GM12878 (cell line): ENCODE measurements around the gene TOB2. TPM values are rescaled to one million over a fixed set of nuclear protein-coding genes. Genes with fewer than 3 reads are reported as not detected.
"Not testable (repeated sequence)": the region's sequence is repeated elsewhere in the genome, so short reads cannot be mapped to it uniquely, and the experiment has no call there.

Experiments
- ATAC-seq: fragments of 200-7000 bp; cut with Tn5 transposase; 3 replicates; pipeline ENCODE4 v1.9.1; 2020; ENCODE audit warnings: mild to moderate bottlenecking, moderate library complexity
- BruUV-seq: library from RNA; stranded (reverse); fragments of 400-500 nt; replicated peaks from 2 replicates; lab custom pipeline; 2021; lab: Mats Ljungman, UMichigan
- CTCF ChIA-PET: fragments of 300-600 bp; sonication (Branson Sonifier 250); formaldehyde crosslinking; extraction: SDS; loops from one replicate; lab custom pipeline; 2021; ENCODE audit warnings: inconsistent platforms; lab: Yijun Ruan, JAX
- POLR2A ChIA-PET: fragments of 350-600 bp; formaldehyde crosslinking; extraction: SDS; loops from one replicate; lab custom pipeline; 2021; ENCODE audit warnings: inconsistent platforms; lab: Charles Lee
- RAD21 ChIA-PET: fragments of 300-600 bp; sonication (Branson Sonifier 250); formaldehyde crosslinking; loops from one replicate; lab custom pipeline; 2023; ENCODE audit warnings: antibody characterized with exemption; ENCODE audit not compliant: unreplicated experiment; lab: Charles Lee
- SMC1A ChIA-PET: fragments of 300-600 bp; sonication (Branson Sonifier 250); formaldehyde crosslinking; loops from one replicate; lab custom pipeline; 2023; ENCODE audit not compliant: unreplicated experiment, uncharacterized antibody; lab: Charles Lee
- DNase-seq: peaks from one replicate; pipeline ENCODE4 v3.0.0-alpha.2; 2011; ENCODE audit warnings: low read depth, low spot score
- FAIRE-seq: peaks from 3 replicates; lab custom pipeline; 2011; peaks lifted over from hg19 to GRCh38; lab: Jason Lieb, UNC
- H2AFZ ChIP-seq: 2 replicates; pipeline ENCODE4 v1.6.0; 2011; ENCODE audit warnings: low read depth, low read length, control low read depth; ENCODE audit not compliant: control insufficient read depth
- H3K27ac ChIP-seq: 2 replicates; pipeline ENCODE4 v1.5.1; 2011; ENCODE audit warnings: control low read depth; ENCODE audit not compliant: control insufficient read depth, insufficient read depth
- H3K27me3 ChIP-seq, 2 experiments: replicated peaks in 1 of 2; 2 replicates each; pipeline versions ENCODE4 v1.6.0 to v1.6.1; 2011; ENCODE audit warnings: low read length in 1 of 2; ENCODE audit not compliant: control insufficient read depth in 2 of 2, insufficient read depth in 2 of 2
- H3K36me3 ChIP-seq, 2 experiments: 2 replicates each; pipeline ENCODE4 v1.5.1; 2011; ENCODE audit warnings: low read length in 1 of 2; ENCODE audit not compliant: control insufficient read depth in 2 of 2, insufficient read depth in 2 of 2
- H3K4me1 ChIP-seq: 2 replicates; pipeline ENCODE4 v1.6.1; 2011; ENCODE audit warnings: mild to moderate bottlenecking, low read length, moderate library complexity, mixed read lengths; ENCODE audit not compliant: control insufficient read depth, insufficient read depth
- H3K4me2 ChIP-seq: 2 replicates; pipeline ENCODE4 v1.6.0; 2011; ENCODE audit warnings: control low read depth; ENCODE audit not compliant: control insufficient read depth, insufficient read depth
- H3K4me3 ChIP-seq: fragments of 200-600 bp; sonication (generic); 2 replicates; pipeline ENCODE4 v1.5.1; 2016
- H3K79me2 ChIP-seq: 2 replicates; pipeline ENCODE4 v1.6.0; 2011; ENCODE audit warnings: low read length; ENCODE audit not compliant: control insufficient read depth, insufficient read depth
- H3K9ac ChIP-seq: 2 replicates; pipeline ENCODE4 v1.8.0; 2011; ENCODE audit warnings: low read length, control low read depth, mixed read lengths; ENCODE audit not compliant: control insufficient read depth, insufficient read depth
- H3K9me3 ChIP-seq: replicated peaks from 3 replicates; pipeline ENCODE4 v1.5.1; 2011; ENCODE audit warnings: mild to moderate bottlenecking, low read length; ENCODE audit not compliant: control insufficient read depth, insufficient read depth
- H4K20me1 ChIP-seq: 2 replicates; pipeline ENCODE4 v1.6.0; 2011; ENCODE audit not compliant: control insufficient read depth, insufficient read depth
- ATF3 ChIP-seq: IDR thresholded peaks from 2 replicates; pipeline ENCODE4 v1.6.1; 2011; ENCODE audit warnings: low read depth, mild to moderate bottlenecking, low read length, moderate library complexity, borderline replicate concordance; ENCODE audit errors: extremely low read depth
- E2F4 ChIP-seq: IDR thresholded peaks from 2 replicates; pipeline ENCODE4 v1.6.1; 2012; ENCODE audit warnings: low read depth, low read length, improper control_type of control experiment
- ESRRA ChIP-seq: IDR thresholded peaks from 2 replicates; pipeline ENCODE4 v1.6.1; 2012; ENCODE audit warnings: mild to moderate bottlenecking, low read length, improper control_type of control experiment
- JUND ChIP-seq: IDR thresholded peaks from 2 replicates; pipeline ENCODE4 v1.6.1; 2012; ENCODE audit warnings: low read depth, mild to moderate bottlenecking, low read length, improper control_type of control experiment, moderate library complexity
- KAT2A ChIP-seq: conservative IDR thresholded peaks from 2 replicates; pipeline ENCODE4 v1.6.1; 2011; ENCODE audit warnings: low read depth, low read length; ENCODE audit not compliant: control insufficient read depth
- KDM1A ChIP-seq: fragments of 200-600 bp; sonication (generic); IDR thresholded peaks from 2 replicates; pipeline ENCODE4 v1.6.1; 2016; ENCODE audit warnings: borderline replicate concordance
- KLF5 ChIP-seq: fragments of 450-650 bp; IDR thresholded peaks from 2 replicates; pipeline ENCODE4 v1.6.1; 2014; ENCODE audit warnings: mild to moderate bottlenecking; ENCODE audit not compliant: partially characterized antibody
- MTA2 ChIP-seq: fragments of 450-650 bp; IDR thresholded peaks from 2 replicates; pipeline ENCODE4 v1.6.1; 2016; ENCODE audit warnings: low read depth, mild to moderate bottlenecking, moderate library complexity
- MTA3 ChIP-seq: IDR thresholded peaks from 2 replicates; pipeline ENCODE4 v1.6.1; 2012; ENCODE audit warnings: low read length, inconsistent platforms, borderline replicate concordance
- NKRF ChIP-seq: fragments of 450-650 bp; conservative IDR thresholded peaks from 2 replicates; pipeline ENCODE4 v1.6.1; 2017; ENCODE audit warnings: mild to moderate bottlenecking, moderate library complexity
- PAX5 ChIP-seq: IDR thresholded peaks from 2 replicates; pipeline ENCODE4 v1.6.1; 2011; ENCODE audit warnings: low read depth, low read length, borderline replicate concordance
- SIX5 ChIP-seq: IDR thresholded peaks from 2 replicates; pipeline ENCODE4 v1.6.1; 2011; ENCODE audit warnings: mild to moderate bottlenecking, low read depth, low read length, moderate library complexity; ENCODE audit not compliant: severe bottlenecking
- TARDBP ChIP-seq: IDR thresholded peaks from 2 replicates; pipeline ENCODE4 v1.6.1; 2016; ENCODE audit warnings: borderline replicate concordance
- TCF3 ChIP-seq: IDR thresholded peaks from 2 replicates; pipeline ENCODE4 v1.6.1; 2012; ENCODE audit warnings: low read depth, mild to moderate bottlenecking, low read length, borderline replicate concordance; ENCODE audit not compliant: insufficient read depth
- ZNF207 ChIP-seq: fragments of 450-650 bp; IDR thresholded peaks from 2 replicates; pipeline ENCODE4 v1.6.1; 2014; ENCODE audit warnings: antibody characterized with exemption, mild to moderate bottlenecking, borderline replicate concordance
- WGBS: methylation state at CpG from one replicate; pipeline ENCODE4 v1.1.6; 2016; ENCODE audit warnings: low lambda C conversion rate; ENCODE audit not compliant: insufficient replicate concordance, insufficient coverage; ENCODE audit errors: missing lambda C conversion rate; 5-methylcytosine and 5-hydroxymethylcytosine counted together
- in situ Hi-C: fragments of 300-500 bp; cut with MboI; formaldehyde crosslinking; loops from 9 replicates; pipeline ENCODE4 v1.14.3; 2018; ENCODE audit warnings: mixed read lengths
- intact Hi-C: fragments of 100-400 bp; cut with micrococcal nuclease; formaldehyde crosslinking; loops from one replicate; pipeline ENCODE4 v1.14.2; 2022; ENCODE audit not compliant: unreplicated experiment
- polyA plus RNA-seq, 11 experiments: library from polyadenylated mRNA; depleted of rRNA in 4 of 11; unstranded in 6 of 11; stranded (reverse) in 5 of 11; fragments of >200 nt; fragmentation: Nextera tagmentation in 4 of 11; fragmentation: Illumina TruSeq in 1 of 11; extraction: Ambion mirVana in 4 of 11; extraction: Trizol in 1 of 11; gene quantifications; 1 replicate in 1 of 11; 2 replicates in 10 of 11; pipeline versions ENCODE4 v1.2.1 to v1.2.3, GENCODE V29; 2011 to 2016; ENCODE audit warnings: inconsistent platforms in 2 of 11, missing spikeins in 2 of 11, low read depth in 1 of 11
- total RNA-seq, 4 experiments: library from RNA; depleted of rRNA in 3 of 4; stranded (reverse); fragments of >200 nt in 3 of 4; fragmentation: Illumina TruSeq in 1 of 4; extraction: Trizol in 1 of 4; gene quantifications; 2 replicates each; pipeline versions ENCODE4 v1.2.1 to v1.2.3, GENCODE V29; 2013 to 2021

The TOB2 gene
- total and polyA plus RNA-seq, 10 of the 15 experiments (the other 5 are each of a cell fraction or from before 2014, with no cell fraction given), result 4.5 to 32.0 (median 15.1) TPM

GRCh38 chr22:41461901-41462300, 15.3 kb upstream of the TOB2 start:
- ChIA-PET SMC1A (interaction anchor here (1.1 to 3.1 kb wide), 4 partner anchors 10 to 58 kb away, joined by 4 to 9 read pairs (median 5); partner anchors contain the start of gene TOB2), POLR2A (interaction anchor here (0.6 to 1.0 kb wide), 2 partner anchors 13 to 17 kb away, joined by 3 to 6 read pairs; no protein-coding TSS in a partner anchor), RAD21 (no interaction called here), CTCF (interaction anchor here (1.0 to 2.5 kb wide), 4 partner anchors 13 to 58 kb away, joined by 3 to 11 read pairs (median 6); no protein-coding TSS in a partner anchor)
- Histone ChIP-seq H3K4me1 (0 out of 2 replicates have a peak, but pooled peaks cover under 1% of the 10 kb centered on the region), H3K79me2 (peaks cover 11% of the 10 kb centered on the region), H3K9me3 (no peaks in the 10 kb centered on the region), H3K27ac (no peak overlapping the region), H4K20me1 (no peaks in the 10 kb centered on the region; the same call in 1 of the 2 replicates), H3K4me2 (no peak overlapping the region), H3K27me3 (no peaks in the 10 kb centered on the region), H3K36me3 (peaks cover 11 to 41% of the 10 kb centered on the region in 2 experiments), H3K9ac (no peak overlapping the region), H2AFZ (no peak overlapping the region), H3K4me3 (no peak overlapping the region)
- TF ChIP-seq MTA2 (no peak), JUND (no peak), MTA3 (no peak), NKRF (no peak), ZNF207 (no peak), E2F4 (no peak), PAX5 (no peak), SIX5 (no peak), ATF3 (no peak), KDM1A (no peak), KAT2A (no peak), TARDBP (no peak), TCF3 (no peak), ESRRA (no peak), KLF5 (no peak)
- 100% methylated on average over 4 of the region's 4 CpGs for WGBS
- intact Hi-C loops, result no loop called here
- FAIRE-seq, result no peak
- ATAC-seq, result no peak
- in situ Hi-C loops, result no loop called here
- no peak for DNase-seq
- no TSS peak for BruUV-seq

- H2AFZ ChIP-seq, H3K4me3 ChIP-seq, FAIRE-seq, H3K4me1 ChIP-seq, H3K9me3 ChIP-seq, H3K27me3 ChIP-seq, H3K4me2 ChIP-seq, in situ Hi-C loops, ATAC-seq, DNase-seq, H3K27ac ChIP-seq, intact Hi-C loops, BruUV-seq, H3K9ac ChIP-seq, H4K20me1 ChIP-seq, H3K79me2 ChIP-seq: not testable (repeated sequence)
- ChIA-PET SMC1A (interaction anchor here (1.4 kb wide), 1 partner anchor 57 kb away, joined by 3 read pairs; no protein-coding TSS in a partner anchor), CTCF (interaction anchor here (0.9 to 1.2 kb wide), 2 partner anchors 56 to 57 kb away, joined by 3 to 4 read pairs; no protein-coding TSS in a partner anchor), RAD21 (interaction anchor here (1.1 kb wide), 1 partner anchor 9 kb away, joined by 4 read pairs; the partner anchor contains the start of genes ACO2 and PHF5A), POLR2A (interaction anchor here (2.2 kb wide), 1 partner anchor 11 kb away, joined by 10 read pairs; no protein-coding TSS in a partner anchor)
- WGBS, result 98% methylated on average over 5 of the region's 5 CpGs
- peaks cover 5 to 27% of the 10 kb centered on the region in 2 experiments for H3K36me3 ChIP-seq
Measured at GRCh38 chr22:41460071-41460470, 13.5 kb upstream of the TOB2 start.
